HepG2 (cell line): ENCODE data around the gene UTP15. TPM values are rescaled to one million over a fixed set of nuclear protein-coding genes. Genes with fewer than 3 reads are reported as not detected.

Experiments used
- BATF2 ChIP-seq: sonication (generic); formaldehyde crosslinking; IDR thresholded peaks from 2 replicates; pipeline ENCODE4 v1.8.0; 2022; ENCODE audit warnings: mild to moderate bottlenecking, missing genetic modification reagents, moderate library complexity
- GPBP1L1 ChIP-seq: sonication (generic); formaldehyde crosslinking; IDR thresholded peaks from 2 replicates; pipeline ENCODE4 v1.5.0; 2020; ENCODE audit warnings: mild to moderate bottlenecking, missing genetic modification reagents
- MXD3 ChIP-seq: IDR thresholded peaks from 2 replicates; pipeline ENCODE4 v1.6.1; 2016; ENCODE audit warnings: mild to moderate bottlenecking, missing biosample characterization, missing genetic modification reagents
- NFYB ChIP-seq: sonication (generic); formaldehyde crosslinking; IDR thresholded peaks from 2 replicates; pipeline ENCODE4 v1.4.0; 2020; ENCODE audit warnings: missing genetic modification reagents
- SIX1 ChIP-seq: sonication (generic); formaldehyde crosslinking; IDR thresholded peaks from 2 replicates; pipeline ENCODE4 v1.4.0; 2020; ENCODE audit warnings: missing genetic modification reagents, borderline replicate concordance
- SMARCE1 ChIP-seq: fragments of 450-650 bp; IDR thresholded peaks from 2 replicates; pipeline ENCODE4 v1.6.1; 2017; ENCODE audit warnings: borderline replicate concordance
- SNAPC5 ChIP-seq: sonication (generic); formaldehyde crosslinking; IDR thresholded peaks from 2 replicates; pipeline ENCODE4 v1.8.1; 2023; ENCODE audit warnings: mild to moderate bottlenecking, missing genetic modification reagents, borderline replicate concordance
- TGIF2 ChIP-seq: IDR thresholded peaks from 2 replicates; pipeline ENCODE4 v1.6.1; 2016; ENCODE audit warnings: control low read depth, missing compliant biosample characterization
- ZNF24 ChIP-seq: fragments of 450-650 bp; IDR thresholded peaks from 2 replicates; pipeline ENCODE4 v1.6.1; 2017; ENCODE audit warnings: antibody characterized with exemption, mild to moderate bottlenecking
- ZNF296 ChIP-seq: sonication (generic); formaldehyde crosslinking; conservative IDR thresholded peaks from 2 replicates; pipeline ENCODE4 v1.5.0; 2020; ENCODE audit warnings: mild to moderate bottlenecking, missing genetic modification reagents
- ZNF407 ChIP-seq: sonication (generic); formaldehyde crosslinking; IDR thresholded peaks from one replicate; pipeline ENCODE4 v1.5.1; 2020; ENCODE audit warnings: mild to moderate bottlenecking, missing genetic modification reagents; ENCODE audit errors: not compliant biosample characterization
- ZSCAN5A ChIP-seq: sonication (generic); formaldehyde crosslinking; IDR thresholded peaks from 2 replicates; pipeline ENCODE4 v1.8.0; 2022; ENCODE audit warnings: mild to moderate bottlenecking, missing genetic modification reagents, borderline replicate concordance
- polyA plus RNA-seq, 8 experiments: library from polyadenylated mRNA; depleted of rRNA in 3 of 8; stranded (reverse) in 7 of 8; unstranded in 1 of 8; fragments of >200 nt; fragmentation: Illumina TruSeq in 4 of 8; extraction: Trizol in 4 of 8; gene quantifications; 2 replicates each; pipeline versions ENCODE4 v1.2.1 to v1.2.3, GENCODE V29; 2011 to 2016; ENCODE audit warnings: low read depth in 4 of 8, missing spikeins in 1 of 8, mixed read lengths in 1 of 8; ENCODE audit not compliant: insufficient read depth in 1 of 8
- total RNA-seq, 5 experiments: library from RNA; depleted of rRNA; stranded (reverse); fragments of >200 nt; fragmentation: Illumina TruSeq; extraction: Trizol; gene quantifications; 2 replicates each; pipeline ENCODE4 v1.2.3, GENCODE V29; 2016; ENCODE audit warnings: low read depth in 1 of 5

Gene UTP15
- total and polyA plus RNA-seq, 2 of the 13 experiments (the other 11 are each of a cell fraction or from before 2014, with no cell fraction given), result 7.3 to 35.8 TPM

- TF ChIP-seq ZNF407 (CRISPR knock-in tag), result no peak
- no peak for TF ChIP-seq TGIF2 (CRISPR knock-in tag)
- TF ChIP-seq ZSCAN5A (CRISPR knock-in tag), result no peak
- TF ChIP-seq BATF2 (CRISPR knock-in tag), result no peak
- TF ChIP-seq SMARCE1, result no peak
- TF ChIP-seq GPBP1L1 (CRISPR knock-in tag), result no peak
- TF ChIP-seq SNAPC5 (CRISPR knock-in tag), result no peak
- no peak for TF ChIP-seq NFYB (CRISPR knock-in tag)
- TF ChIP-seq ZNF296 (CRISPR knock-in tag), result no peak
- TF ChIP-seq ZNF24, result no peak
- peak; percentile 79; the same call in 1 of the 2 replicates for TF ChIP-seq SIX1 (CRISPR knock-in tag)
- no peak for TF ChIP-seq MXD3 (CRISPR knock-in tag)
These were observed 58.4 kb downstream of the UTP15 start (continued) for GRCh38 chr5:73623901-73624404.
